Loucy (cell line): ENCODE results near the gene MAP2.

Source experiments
- EZH2phosphoT487 ChIP-seq: fragments of 200-600 bp; IDR thresholded peaks from 2 replicates; pipeline ENCODE4 v1.6.1; 2018; ENCODE audit warnings: antibody characterized with exemption, mild to moderate bottlenecking, moderate library complexity, borderline replicate concordance
- TF ChIP-seq, protein P1 (sequence below): fragments of 200-600 bp; sonication (generic); conservative IDR thresholded peaks from 2 replicates; pipeline ENCODE4 v1.5.1; 2014; ENCODE audit warnings: mild to moderate bottlenecking, antibody characterized with exemption, low read length

GRCh38 chr2:209471037-209471436 is 47.2 kb downstream of the MAP2 start:
- TF ChIP-seq, protein P1, sequence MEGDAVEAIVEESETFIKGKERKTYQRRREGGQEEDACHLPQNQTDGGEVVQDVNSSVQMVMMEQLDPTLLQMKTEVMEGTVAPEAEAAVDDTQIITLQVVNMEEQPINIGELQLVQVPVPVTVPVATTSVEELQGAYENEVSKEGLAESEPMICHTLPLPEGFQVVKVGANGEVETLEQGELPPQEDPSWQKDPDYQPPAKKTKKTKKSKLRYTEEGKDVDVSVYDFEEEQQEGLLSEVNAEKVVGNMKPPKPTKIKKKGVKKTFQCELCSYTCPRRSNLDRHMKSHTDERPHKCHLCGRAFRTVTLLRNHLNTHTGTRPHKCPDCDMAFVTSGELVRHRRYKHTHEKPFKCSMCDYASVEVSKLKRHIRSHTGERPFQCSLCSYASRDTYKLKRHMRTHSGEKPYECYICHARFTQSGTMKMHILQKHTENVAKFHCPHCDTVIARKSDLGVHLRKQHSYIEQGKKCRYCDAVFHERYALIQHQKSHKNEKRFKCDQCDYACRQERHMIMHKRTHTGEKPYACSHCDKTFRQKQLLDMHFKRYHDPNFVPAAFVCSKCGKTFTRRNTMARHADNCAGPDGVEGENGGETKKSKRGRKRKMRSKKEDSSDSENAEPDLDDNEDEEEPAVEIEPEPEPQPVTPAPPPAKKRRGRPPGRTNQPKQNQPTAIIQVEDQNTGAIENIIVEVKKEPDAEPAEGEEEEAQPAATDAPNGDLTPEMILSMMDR = no peak
- TF ChIP-seq EZH2phosphoT487 = no peak
